HL-60 (cell line): ENCODE measurements around the gene FAM171A1.

ENCODE experiments used
- TF ChIP-seq, protein P1 (sequence below): IDR thresholded peaks from one replicate; pipeline ENCODE4 v1.5.1; 2011; ENCODE audit warnings: low read length, control low read depth, inconsistent platforms; ENCODE audit not compliant: insufficient read depth
- TF ChIP-seq, protein P2 (sequence below): IDR thresholded peaks from 2 replicates; pipeline ENCODE4 v1.6.1; 2012; ENCODE audit warnings: low read depth; ENCODE audit not compliant: insufficient replicate concordance

DNA sequence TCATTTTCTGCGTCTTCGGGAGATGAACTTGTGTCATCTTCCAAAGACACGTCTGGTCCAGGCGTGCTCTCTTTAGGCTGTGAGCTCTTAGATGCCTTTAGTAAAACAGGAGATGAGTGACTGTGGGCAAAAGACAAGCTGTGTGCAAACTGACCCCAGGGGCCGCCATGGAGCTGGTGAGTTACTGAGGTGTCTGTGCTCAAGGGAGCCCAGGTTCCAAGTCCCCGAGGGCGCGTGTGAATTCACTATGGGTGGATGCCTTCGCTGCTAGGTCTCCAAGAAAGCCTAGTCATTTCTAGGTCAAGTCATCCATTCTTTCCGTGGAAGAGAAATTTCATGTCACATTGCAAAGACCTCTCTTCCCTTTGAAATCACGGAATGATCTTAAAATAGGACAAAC lies 118.7 kb downstream of the FAM171A1 start:
- TF ChIP-seq, protein P1, sequence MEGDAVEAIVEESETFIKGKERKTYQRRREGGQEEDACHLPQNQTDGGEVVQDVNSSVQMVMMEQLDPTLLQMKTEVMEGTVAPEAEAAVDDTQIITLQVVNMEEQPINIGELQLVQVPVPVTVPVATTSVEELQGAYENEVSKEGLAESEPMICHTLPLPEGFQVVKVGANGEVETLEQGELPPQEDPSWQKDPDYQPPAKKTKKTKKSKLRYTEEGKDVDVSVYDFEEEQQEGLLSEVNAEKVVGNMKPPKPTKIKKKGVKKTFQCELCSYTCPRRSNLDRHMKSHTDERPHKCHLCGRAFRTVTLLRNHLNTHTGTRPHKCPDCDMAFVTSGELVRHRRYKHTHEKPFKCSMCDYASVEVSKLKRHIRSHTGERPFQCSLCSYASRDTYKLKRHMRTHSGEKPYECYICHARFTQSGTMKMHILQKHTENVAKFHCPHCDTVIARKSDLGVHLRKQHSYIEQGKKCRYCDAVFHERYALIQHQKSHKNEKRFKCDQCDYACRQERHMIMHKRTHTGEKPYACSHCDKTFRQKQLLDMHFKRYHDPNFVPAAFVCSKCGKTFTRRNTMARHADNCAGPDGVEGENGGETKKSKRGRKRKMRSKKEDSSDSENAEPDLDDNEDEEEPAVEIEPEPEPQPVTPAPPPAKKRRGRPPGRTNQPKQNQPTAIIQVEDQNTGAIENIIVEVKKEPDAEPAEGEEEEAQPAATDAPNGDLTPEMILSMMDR = no peak
- TF ChIP-seq, protein P2, sequence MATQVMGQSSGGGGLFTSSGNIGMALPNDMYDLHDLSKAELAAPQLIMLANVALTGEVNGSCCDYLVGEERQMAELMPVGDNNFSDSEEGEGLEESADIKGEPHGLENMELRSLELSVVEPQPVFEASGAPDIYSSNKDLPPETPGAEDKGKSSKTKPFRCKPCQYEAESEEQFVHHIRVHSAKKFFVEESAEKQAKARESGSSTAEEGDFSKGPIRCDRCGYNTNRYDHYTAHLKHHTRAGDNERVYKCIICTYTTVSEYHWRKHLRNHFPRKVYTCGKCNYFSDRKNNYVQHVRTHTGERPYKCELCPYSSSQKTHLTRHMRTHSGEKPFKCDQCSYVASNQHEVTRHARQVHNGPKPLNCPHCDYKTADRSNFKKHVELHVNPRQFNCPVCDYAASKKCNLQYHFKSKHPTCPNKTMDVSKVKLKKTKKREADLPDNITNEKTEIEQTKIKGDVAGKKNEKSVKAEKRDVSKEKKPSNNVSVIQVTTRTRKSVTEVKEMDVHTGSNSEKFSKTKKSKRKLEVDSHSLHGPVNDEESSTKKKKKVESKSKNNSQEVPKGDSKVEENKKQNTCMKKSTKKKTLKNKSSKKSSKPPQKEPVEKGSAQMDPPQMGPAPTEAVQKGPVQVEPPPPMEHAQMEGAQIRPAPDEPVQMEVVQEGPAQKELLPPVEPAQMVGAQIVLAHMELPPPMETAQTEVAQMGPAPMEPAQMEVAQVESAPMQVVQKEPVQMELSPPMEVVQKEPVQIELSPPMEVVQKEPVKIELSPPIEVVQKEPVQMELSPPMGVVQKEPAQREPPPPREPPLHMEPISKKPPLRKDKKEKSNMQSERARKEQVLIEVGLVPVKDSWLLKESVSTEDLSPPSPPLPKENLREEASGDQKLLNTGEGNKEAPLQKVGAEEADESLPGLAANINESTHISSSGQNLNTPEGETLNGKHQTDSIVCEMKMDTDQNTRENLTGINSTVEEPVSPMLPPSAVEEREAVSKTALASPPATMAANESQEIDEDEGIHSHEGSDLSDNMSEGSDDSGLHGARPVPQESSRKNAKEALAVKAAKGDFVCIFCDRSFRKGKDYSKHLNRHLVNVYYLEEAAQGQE = no peak
